ENCODE measurements around the gene IFIH1.
A peak's percentile ranks its signal among the peaks of the same experiment; 100 is the strongest.

IFIH1 gene

GRCh38 chr2:162318328-162319180 is at the start of gene IFIH1:
IFIH1 (minus strand) TSS chr2:162318684; CDS start chr2:162318307, 377 bp downstream.
- DNase-seq, result peak; percentile 79

- DNase-seq, result no peak
Observed at GRCh38 chr2:162365392-162365791, 46.9 kb upstream of the IFIH1 start.

GRCh38 chr2:162344617-162344950 is 26.1 kb upstream of the IFIH1 start:
- no peak for DNase-seq

- peak; percentile 97 for DNase-seq
Observed at GRCh38 chr2:162343824-162344616, 25.5 kb upstream of the IFIH1 start, which contains the start of gene GCA. GCA (plus strand) TSS chr2:162344132; CDS start chr2:162344249, 117 bp downstream.

- DNase-seq, result no peak
Observed at GRCh38 chr2:162343492-162343823, 25.0 kb upstream of the IFIH1 start.

- no peak for DNase-seq
Observed at GRCh38 chr2:162342841-162343240, 24.4 kb upstream of the IFIH1 start.

- no peak for DNase-seq
Observed at GRCh38 chr2:162342321-162342720, 23.8 kb upstream of the IFIH1 start.

- no peak for DNase-seq
Observed at GRCh38 chr2:162340822-162341221, 22.3 kb upstream of the IFIH1 start.

- no peak for DNase-seq
Observed at GRCh38 chr2:162337868-162338267, 19.4 kb upstream of the IFIH1 start.

- no peak for DNase-seq
Observed at GRCh38 chr2:162333968-162334367, 15.5 kb upstream of the IFIH1 start.

GRCh38 chr2:162330881-162331280 is 12.4 kb upstream of the IFIH1 start:
- no peak for DNase-seq

- no peak for DNase-seq
Observed at GRCh38 chr2:162328424-162329157, 10.1 kb upstream of the IFIH1 start.

GRCh38 chr2:162327806-162328205 is 9.3 kb upstream of the IFIH1 start:
- DNase-seq, result no peak

GRCh38 chr2:162327134-162327769 is 8.8 kb upstream of the IFIH1 start:
- no peak for DNase-seq

- DNase-seq, result no peak
Observed at GRCh38 chr2:162324953-162325352, 6.5 kb upstream of the IFIH1 start.

GRCh38 chr2:162320864-162321517 is 2.5 kb upstream of the IFIH1 start:
- DNase-seq, result no peak

- DNase-seq, result peak; percentile 22
Observed at GRCh38 chr2:162317861-162318327, 590 bp downstream of the IFIH1 start.

GRCh38 chr2:162317058-162317742 is 1.3 kb downstream of the IFIH1 start:
- no peak for DNase-seq

GRCh38 chr2:162316590-162316989 is 1.9 kb downstream of the IFIH1 start:
- DNase-seq, result no peak

GRCh38 chr2:162315938-162316337 is 2.5 kb downstream of the IFIH1 start:
- no peak for DNase-seq

GRCh38 chr2:162312853-162313252 is 5.6 kb downstream of the IFIH1 start:
- no peak for DNase-seq
